Left renal pelvis (tissue), 4 donors: Measurements from ENCODE around the gene SPTBN4. TPM values are rescaled to one million over a fixed set of nuclear protein-coding genes. Genes with fewer than 3 reads are reported as not detected.
"Not testable (repeated sequence)": the region's sequence is repeated elsewhere in the genome, so short reads cannot be mapped to it uniquely, and the experiment has no call there.

Source experiments
- DNase-seq, 4 donors: peaks; one replicate each; pipeline ENCODE4 v3.0.0-alpha.2; 2013; ENCODE audit warnings: low read depth in 4 of 4, low spot score in 3 of 4
- polyA plus RNA-seq, 4 donors: library from polyadenylated mRNA; unstranded; fragments of 120-200 nt; gene quantifications; one replicate each; pipeline ENCODE4 v1.2.1, GENCODE V29; 2013; ENCODE audit not compliant: insufficient read length in 4 of 4

The SPTBN4 gene
- polyA plus RNA-seq, 4 donors = 1.2 to 3.3 (median 1.8) TPM

- no peak for DNase-seq
These were observed 115.7 kb downstream of the SPTBN4 start for GRCh38 chr19:40582467-40582866.

DNA sequence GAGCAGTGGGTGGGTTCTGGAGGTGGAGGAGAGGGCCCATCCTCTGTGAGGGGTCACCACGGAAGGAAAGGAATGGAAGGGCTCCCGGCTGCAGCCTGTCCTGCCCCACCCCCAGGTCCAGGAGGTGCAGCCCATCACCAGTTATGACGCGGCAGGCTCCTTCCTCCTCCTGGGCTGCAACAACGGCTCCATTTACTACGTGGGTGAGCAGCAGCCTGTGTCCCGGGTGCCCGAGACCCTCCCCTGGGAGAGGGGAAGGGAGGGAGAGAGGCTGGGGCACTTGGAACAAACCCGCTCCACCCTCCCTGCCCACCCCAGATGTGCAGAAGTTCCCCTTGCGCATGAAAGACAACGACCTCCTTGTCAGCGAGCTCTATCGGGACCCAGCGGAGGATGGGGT is 116.5 kb downstream of the SPTBN4 start:
- no peak for DNase-seq

DNA sequence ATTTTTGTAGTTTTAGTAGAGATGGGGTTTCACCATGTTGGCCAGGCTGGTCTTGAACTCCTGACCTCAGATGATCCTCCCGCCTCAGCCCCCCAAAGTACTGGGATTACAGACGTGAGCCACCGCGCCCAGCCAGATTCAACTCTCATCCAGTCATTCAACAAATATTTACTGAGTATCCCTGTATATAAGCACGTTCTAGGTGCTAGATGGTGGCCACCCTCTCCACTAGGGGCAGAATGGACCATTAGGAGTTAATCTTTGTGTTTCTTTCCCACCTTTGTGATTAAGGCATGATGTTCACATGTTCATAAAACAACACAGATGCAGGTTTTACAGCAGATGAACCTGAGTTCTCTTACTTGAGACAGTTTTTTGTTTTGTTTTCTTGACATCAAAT is 117.2 kb downstream of the SPTBN4 start:
- DNase-seq = no peak

- DNase-seq = no peak
These were observed 118.6 kb downstream of the SPTBN4 start for GRCh38 chr19:40585241-40585981.

GRCh38 chr19:40585982-40586422 is 119.2 kb downstream of the SPTBN4 start:
- DNase-seq = no peak

- no peak for DNase-seq
These were observed 119.8 kb downstream of the SPTBN4 start for GRCh38 chr19:40586611-40587010.

GRCh38 chr19:40588110-40588854 is 121.5 kb downstream of the SPTBN4 start:
- DNase-seq = no peak

DNA sequence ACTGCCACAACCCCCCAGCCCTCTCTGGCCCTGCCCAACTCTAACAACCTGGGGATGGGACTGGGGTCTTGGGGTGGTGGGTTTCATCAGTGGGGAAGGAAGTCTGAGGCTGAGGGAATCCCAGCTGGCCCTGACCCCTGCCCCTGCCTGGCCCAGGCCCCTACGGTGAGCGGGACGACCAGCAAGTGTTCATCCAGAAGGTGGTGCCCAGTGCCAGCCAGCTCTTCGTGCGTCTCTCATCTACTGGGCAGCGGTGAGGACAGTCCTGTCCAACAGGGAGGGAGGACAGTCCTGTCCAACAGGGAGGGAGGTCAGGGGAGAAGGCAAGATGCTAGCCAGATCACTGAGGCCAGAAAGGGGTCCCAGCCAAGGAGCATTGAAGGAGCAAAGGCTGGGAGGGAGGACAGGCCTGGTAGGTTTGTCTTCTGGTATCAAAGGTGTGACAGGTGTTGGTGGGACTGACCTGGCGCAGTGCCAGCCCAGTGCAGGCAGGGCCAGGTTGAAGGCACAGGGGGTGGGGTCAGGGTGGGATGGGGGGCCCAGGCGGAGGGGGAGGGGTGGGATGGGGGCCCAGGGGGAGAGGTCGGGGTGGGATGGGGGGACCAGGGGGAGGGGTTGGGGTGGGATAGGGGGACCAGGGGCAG is 122.2 kb downstream of the SPTBN4 start:
- no peak for DNase-seq

- no peak for DNase-seq
These were observed 123.0 kb downstream of the SPTBN4 start for GRCh38 chr19:40589591-40590429.

GRCh38 chr19:40590464-40591265 is 123.9 kb downstream of the SPTBN4 start:
- no peak for DNase-seq

DNA sequence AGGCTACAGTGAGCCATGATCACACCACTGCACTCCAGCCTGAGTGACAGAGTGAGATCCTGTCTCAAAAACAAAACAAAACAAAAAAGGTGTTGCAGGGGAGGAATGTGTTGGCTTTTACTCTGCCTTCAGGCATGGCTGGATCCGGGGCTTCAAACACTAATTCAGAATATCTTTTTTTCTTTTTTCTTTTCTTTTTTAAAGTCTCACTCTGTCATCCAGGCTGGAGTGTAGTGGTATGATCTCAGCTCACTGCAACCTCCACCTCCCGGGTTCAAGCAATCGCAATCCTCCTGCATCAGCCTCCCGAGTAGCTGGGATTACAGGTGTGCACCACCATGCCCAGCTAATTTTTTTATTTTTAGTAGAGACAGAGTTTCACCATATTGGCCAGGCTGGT is 124.9 kb downstream of the SPTBN4 start:
- DNase-seq = not testable (repeated sequence)

DNA sequence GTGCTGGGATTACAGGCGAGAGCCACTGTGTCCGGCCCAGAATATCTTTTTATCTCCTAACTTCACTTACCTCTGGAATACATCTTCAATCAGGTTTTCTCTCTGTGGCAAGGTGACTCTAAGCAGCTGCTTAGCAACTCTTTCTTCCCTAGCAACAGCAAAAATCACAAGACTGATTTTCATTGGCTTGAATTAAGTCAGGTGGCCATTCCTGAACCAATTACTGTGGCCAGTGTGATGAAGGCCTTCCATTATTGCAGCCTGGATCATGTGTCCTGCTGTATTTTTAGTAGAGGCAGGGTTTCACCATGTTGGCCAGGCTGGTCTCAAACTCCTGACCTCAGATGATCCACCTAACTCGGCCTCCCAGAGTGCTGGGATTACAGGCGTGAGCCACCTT is 125.4 kb downstream of the SPTBN4 start:
- DNase-seq = no peak

DNA sequence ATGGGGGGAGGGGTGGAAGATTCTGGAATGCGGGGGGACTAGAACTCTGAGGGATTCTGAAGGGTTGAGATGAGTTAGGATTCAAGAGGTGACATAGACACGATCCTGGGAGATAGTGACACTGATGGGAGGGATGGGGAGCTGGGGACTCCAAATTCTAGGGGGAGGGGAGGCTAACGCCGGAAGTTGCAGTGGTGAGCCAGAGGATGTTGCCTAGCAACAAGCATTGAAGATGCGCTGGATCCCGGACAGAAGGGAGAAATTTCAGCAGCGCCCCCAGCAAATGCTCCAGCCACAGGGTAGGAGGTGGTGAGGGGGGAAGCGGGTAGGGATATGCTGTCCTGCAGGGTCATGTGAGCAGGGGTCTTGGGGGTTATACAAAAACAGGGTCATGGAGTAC is 127.5 kb downstream of the SPTBN4 start:
- DNase-seq = no peak

DNA sequence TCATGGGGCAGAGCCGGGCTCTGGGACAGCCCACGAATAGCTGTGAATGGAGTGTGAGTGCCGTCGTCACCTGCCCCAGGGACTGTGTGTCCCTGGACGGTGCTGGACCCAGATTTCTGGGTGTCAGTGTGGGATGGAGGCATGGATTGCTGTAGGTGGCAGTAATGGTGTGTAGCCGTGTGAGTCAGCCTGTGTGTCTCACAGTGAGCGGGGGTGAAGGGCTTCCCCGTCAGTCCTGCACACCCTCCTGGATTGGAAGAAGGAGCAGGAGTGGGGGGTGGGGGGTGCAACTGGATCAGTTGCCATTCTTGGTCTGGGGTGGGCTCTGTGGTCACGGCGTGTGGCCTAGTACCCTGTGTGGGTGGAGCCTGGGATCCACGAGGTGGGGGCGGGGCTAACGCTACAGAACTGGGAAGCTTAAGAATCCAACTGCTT is 127.9 kb downstream of the SPTBN4 start:
- DNase-seq = no peak

DNA sequence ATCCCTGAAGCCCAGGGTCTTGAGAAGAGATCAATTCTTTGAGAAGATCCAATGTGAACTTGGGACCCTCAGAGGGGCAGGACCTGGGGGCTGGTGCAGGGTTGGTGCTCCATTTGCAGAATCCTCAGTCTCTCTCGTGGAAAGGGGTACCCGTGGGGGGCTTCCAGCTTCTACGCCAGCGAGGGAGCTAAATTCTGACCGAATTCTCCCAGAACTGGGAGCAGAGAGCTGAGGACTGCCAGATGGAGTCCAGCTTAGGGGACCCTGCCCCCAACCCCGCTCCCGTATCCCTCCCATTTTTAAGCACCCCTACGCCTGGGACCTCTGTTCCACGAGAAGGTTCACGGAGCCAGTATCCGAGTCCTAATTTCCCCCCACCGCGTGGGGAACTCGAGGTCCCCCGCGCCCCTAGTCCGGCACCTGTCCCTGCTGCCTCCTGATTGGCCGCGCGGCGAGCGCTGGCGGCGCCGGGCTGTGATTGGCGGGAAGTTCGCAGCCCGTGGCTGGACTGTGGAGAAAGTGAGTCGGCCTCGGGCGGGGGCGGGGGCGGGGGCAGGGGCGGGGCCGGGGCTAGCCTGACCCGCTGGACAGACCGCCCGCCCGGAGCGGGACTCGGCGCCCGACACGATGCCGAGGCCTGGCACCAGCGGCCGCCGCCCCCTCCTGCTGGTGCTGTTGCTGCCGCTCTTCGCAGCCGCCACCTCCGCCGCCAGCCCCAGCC is 130.0 kb downstream of the SPTBN4 start:
- DNase-seq = no peak

- no peak for DNase-seq
These were observed 130.6 kb downstream of the SPTBN4 start for GRCh38 chr19:40597329-40597838.

- peak in 3 of 4 donors; percentile 80 to 88 (median 87) for DNase-seq
These were observed 131.5 kb downstream of the SPTBN4 start for GRCh38 chr19:40598121-40598917.

GRCh38 chr19:40598918-40599307 is 132.1 kb downstream of the SPTBN4 start:
- no peak for DNase-seq
